ENCODE results near the gene ITGA1.

DNA sequence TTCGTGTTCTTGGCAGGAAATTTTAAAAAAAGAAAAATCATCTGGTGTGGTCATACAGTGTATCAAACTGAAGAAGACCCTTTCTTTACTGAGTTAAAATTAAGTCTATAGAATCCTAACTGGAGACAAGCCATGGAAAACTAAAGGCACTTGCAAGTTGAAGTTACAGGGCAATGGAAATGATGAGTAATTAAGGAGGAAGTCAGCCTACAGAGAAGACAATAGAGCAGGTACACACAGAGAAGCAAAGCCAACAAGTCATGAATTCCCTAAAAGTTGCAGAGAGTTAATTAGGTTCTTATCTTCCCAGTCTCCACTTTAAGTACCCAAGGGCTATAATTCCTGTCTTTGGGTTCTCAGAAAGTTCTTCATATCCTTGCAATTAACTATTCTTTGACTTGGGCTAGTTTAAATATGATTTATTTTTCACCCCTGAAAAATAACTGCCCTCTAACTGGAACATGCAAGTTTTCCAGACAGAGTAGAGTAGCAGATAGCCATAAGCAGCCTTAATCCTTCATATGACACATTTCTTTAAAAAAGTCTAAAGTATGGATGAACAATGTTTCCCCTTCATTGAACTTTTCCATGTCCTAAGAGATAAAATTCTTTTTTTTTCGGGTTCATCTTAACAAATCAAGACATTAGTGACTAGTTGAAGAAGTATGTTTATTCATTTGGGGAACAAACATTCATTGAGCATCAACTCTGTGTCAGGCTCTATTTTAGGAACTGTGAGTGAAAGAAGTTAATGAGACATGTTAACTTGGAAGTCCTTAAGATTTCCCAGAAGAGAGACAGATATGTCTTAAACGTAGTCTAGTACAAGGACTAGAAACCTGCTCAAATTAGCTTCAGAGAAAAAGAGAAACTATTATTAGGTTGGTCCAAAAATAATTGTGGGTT lies 196.3 kb downstream of the ITGA1 start:
- TF ChIP-seq, protein P1, sequence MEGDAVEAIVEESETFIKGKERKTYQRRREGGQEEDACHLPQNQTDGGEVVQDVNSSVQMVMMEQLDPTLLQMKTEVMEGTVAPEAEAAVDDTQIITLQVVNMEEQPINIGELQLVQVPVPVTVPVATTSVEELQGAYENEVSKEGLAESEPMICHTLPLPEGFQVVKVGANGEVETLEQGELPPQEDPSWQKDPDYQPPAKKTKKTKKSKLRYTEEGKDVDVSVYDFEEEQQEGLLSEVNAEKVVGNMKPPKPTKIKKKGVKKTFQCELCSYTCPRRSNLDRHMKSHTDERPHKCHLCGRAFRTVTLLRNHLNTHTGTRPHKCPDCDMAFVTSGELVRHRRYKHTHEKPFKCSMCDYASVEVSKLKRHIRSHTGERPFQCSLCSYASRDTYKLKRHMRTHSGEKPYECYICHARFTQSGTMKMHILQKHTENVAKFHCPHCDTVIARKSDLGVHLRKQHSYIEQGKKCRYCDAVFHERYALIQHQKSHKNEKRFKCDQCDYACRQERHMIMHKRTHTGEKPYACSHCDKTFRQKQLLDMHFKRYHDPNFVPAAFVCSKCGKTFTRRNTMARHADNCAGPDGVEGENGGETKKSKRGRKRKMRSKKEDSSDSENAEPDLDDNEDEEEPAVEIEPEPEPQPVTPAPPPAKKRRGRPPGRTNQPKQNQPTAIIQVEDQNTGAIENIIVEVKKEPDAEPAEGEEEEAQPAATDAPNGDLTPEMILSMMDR (IDR thresholded peaks at IDR 0.05 in 4 of 5, conservative IDR thresholded peaks at IDR 0.05 in 1 of 5): no peak
- no peak for TF ChIP-seq POLR2A (IDR thresholded peaks at IDR 0.05)
